Left ventricle myocardium inferior (tissue), 1 donor: ENCODE data around the gene GOLT1A. TPM values are rescaled to one million over a fixed set of nuclear protein-coding genes. Genes with fewer than 3 reads are reported as not detected.

Experiments
- DNase-seq: peaks from one replicate; pipeline ENCODE4 v3.0.0-alpha.2; 2020
- H3K27ac ChIP-seq: fragments of 200-600 bp; replicated peaks from 2 replicates; pipeline ENCODE4 v1.8.0; 2021
- H3K27me3 ChIP-seq: fragments of 200-600 bp; 2 replicates; pipeline ENCODE4 v1.8.0; 2021; ENCODE audit warnings: low read depth
- H3K36me3 ChIP-seq: fragments of 200-600 bp; 2 replicates; pipeline ENCODE4 v1.8.0; 2021
- H3K4me1 ChIP-seq: fragments of 200-600 bp; 2 replicates; pipeline ENCODE4 v1.8.0; 2021
- H3K4me3 ChIP-seq: fragments of 200-600 bp; 2 replicates; pipeline ENCODE4 v1.8.0; 2021; ENCODE audit warnings: mild to moderate bottlenecking, moderate library complexity
- H3K9me3 ChIP-seq: fragments of 200-600 bp; replicated peaks from 2 replicates; pipeline ENCODE4 v1.8.0; 2021
- CTCF ChIP-seq: fragments of 200-600 bp; IDR thresholded peaks from 2 replicates; pipeline ENCODE4 v1.8.0; 2021; ENCODE audit warnings: antibody characterized with exemption, mild to moderate bottlenecking, borderline replicate concordance
- intact Hi-C: fragments of 100-400 bp; cut with micrococcal nuclease; formaldehyde crosslinking; loops from one replicate; pipeline ENCODE4 v1.11.0; 2022
- total RNA-seq: library from RNA; stranded (reverse); fragmentation: NEBNext Ultra II Directional; extraction: Animal tissue kit (Norgen Biotek cat#: 25700); gene quantifications from one replicate; pipeline ENCODE4 v1.2.1, GENCODE V29; 2021
- donor health status: DM: no; HTN: yes; CAD: no; lungs with severe emphysema.

GOLT1A gene
- total RNA-seq, 1 donor from 2014 or later: not detected

- peaks cover 59% of the 10 kb centered on the region for H3K27me3 ChIP-seq
- no peak for DNase-seq
- H3K9me3 ChIP-seq: no peaks in the 10 kb centered on the region
- H3K4me1 ChIP-seq: no peaks in the 10 kb centered on the region
- intact Hi-C loops: no loop called here
- H3K27ac ChIP-seq: no peak overlapping the region
- H3K4me3 ChIP-seq: no peak overlapping the region
- TF ChIP-seq CTCF: no peak
- H3K36me3 ChIP-seq: no peaks in the 10 kb centered on the region
These were observed 37.7 kb downstream of the GOLT1A start for GRCh38 chr1:204176049-204176448.

DNA sequence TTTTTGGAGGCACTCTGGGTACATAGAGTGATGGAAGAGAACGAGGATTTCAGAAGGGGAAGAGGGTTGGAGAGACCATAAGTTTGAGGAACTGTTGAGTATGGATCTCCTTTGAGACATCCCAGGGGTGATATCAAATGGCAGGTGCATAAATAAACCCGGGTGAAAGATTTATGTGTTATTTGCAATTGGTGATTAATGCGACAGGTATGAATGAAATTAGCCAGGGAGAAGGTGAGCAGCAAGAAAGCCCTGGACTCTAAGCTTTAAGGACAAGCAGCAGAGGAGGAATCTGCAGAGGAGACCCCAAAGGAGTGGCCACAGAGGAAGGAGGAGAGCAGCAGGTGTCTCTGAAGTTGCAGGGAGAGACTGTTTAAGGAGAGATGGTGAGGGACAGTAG lies 38.8 kb downstream of the GOLT1A start:
- no peak for TF ChIP-seq CTCF
- no peaks in the 10 kb centered on the region for H3K4me1 ChIP-seq
- intact Hi-C loops: no loop called here

GRCh38 chr1:204172404-204173029 lies 41.3 kb downstream of the GOLT1A start:
- H3K4me1 ChIP-seq: no peaks in the 10 kb centered on the region
- H3K27ac ChIP-seq: no peak overlapping the region
- intact Hi-C loops: no loop called here
- TF ChIP-seq CTCF: no peak
- peaks cover 39% of the 10 kb centered on the region for H3K27me3 ChIP-seq
- H3K9me3 ChIP-seq: peaks cover 29% of the 10 kb centered on the region
- no peaks in the 10 kb centered on the region for H3K36me3 ChIP-seq
- no peak for DNase-seq
- H3K4me3 ChIP-seq: no peak overlapping the region

More for the DNA sequence above, 38.8 kb downstream of the GOLT1A start:
- peaks cover 10% of the 10 kb centered on the region for H3K9me3 ChIP-seq
- H3K27ac ChIP-seq: no peak overlapping the region
- peaks cover 59% of the 10 kb centered on the region for H3K27me3 ChIP-seq
- no peak overlapping the region for H3K4me3 ChIP-seq
- no peaks in the 10 kb centered on the region for H3K36me3 ChIP-seq
- no peak for DNase-seq

DNA sequence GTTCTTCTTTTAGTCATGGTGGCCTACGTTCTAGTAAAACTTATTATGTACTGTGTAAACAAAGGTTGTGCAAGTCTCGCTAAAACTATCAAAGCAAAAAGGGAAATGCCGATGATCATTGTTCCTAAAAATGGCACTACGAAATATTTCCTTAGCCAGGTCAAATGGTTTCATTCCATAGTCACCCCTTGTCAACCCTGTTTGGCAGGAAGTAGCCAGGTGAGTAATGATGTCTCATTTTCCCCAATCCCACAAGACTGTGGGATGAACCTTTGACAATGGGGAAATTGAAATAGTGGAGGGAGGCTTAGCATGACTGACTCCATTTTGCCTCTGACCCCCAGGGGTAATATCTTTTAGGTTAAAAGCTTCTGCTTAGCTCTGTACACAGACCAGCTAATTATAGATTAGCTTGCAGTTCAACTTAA lies 42.0 kb downstream of the GOLT1A start:
- no peaks in the 10 kb centered on the region for H3K4me1 ChIP-seq
- H3K9me3 ChIP-seq: peaks cover 29% of the 10 kb centered on the region
- intact Hi-C loops: no loop called here
- H3K36me3 ChIP-seq: no peaks in the 10 kb centered on the region
- no peak overlapping the region for H3K4me3 ChIP-seq
- no peak overlapping the region for H3K27ac ChIP-seq
- TF ChIP-seq CTCF: no peak
- peaks cover 36% of the 10 kb centered on the region for H3K27me3 ChIP-seq
- no peak for DNase-seq

DNA sequence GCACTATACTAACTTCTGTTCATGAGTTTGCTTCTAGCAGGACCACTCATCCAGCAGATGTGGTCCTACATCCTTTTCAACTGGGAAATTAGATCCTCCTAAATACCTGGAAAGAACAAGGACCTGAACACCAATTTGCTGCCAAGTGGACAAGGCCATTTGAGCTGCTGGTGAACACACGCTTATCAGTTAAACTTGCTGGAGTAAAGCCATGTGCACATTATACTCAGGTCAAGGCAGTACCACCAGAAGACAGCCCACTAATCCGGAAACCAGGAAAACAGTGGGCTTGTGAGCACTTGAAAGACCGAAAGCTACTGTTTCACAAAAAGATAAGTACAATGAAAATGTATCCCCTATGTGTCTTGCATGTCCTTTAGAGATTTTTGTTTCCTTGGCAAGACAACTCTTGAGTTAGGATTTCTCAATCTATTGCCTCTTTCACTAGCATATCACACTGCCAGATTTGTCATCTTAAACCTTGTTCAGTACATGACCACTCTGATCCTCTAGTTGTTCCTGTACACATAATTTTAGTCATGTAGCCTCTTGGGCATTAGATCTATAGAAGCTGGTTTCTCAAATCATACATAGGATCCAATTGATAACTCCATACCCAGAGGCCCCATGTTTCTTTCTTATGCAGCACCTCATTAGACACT lies 43.2 kb downstream of the GOLT1A start:
- no peaks in the 10 kb centered on the region for H3K36me3 ChIP-seq
- no peak for TF ChIP-seq CTCF
- peaks cover 29% of the 10 kb centered on the region for H3K9me3 ChIP-seq
- no peak overlapping the region for H3K4me3 ChIP-seq
- DNase-seq: no peak
- intact Hi-C loops: no loop called here
- peaks cover 35% of the 10 kb centered on the region for H3K27me3 ChIP-seq
- H3K27ac ChIP-seq: no peak overlapping the region
- H3K4me1 ChIP-seq: no peaks in the 10 kb centered on the region
